Loucy (cell line): Measurements from ENCODE around the gene CTIF.

ENCODE experiments used
- H2AFZ ChIP-seq: fragments of 200-600 bp; sonication (generic); 2 replicates; pipeline ENCODE4 v1.6.0; 2016; ENCODE audit warnings: antibody characterized with exemption, mild to moderate bottlenecking, low read length, moderate library complexity
- H3F3A ChIP-seq: fragments of 200-600 bp; 2 replicates; pipeline ENCODE4 v1.6.0; 2016; ENCODE audit warnings: antibody characterized with exemption, low read depth, mild to moderate bottlenecking
- H3K27me3 ChIP-seq: fragments of 200-600 bp; sonication (generic); 2 replicates; pipeline ENCODE4 v1.6.1; 2014; ENCODE audit warnings: low read length, mild to moderate bottlenecking; ENCODE audit not compliant: insufficient read depth, poor library complexity, severe bottlenecking
- H3K36me3 ChIP-seq: fragments of 200-600 bp; sonication (generic); 2 replicates; pipeline ENCODE4 v1.6.1; 2016; ENCODE audit warnings: low read length; ENCODE audit not compliant: insufficient read depth
- H3K4me1 ChIP-seq: fragments of 200-600 bp; sonication (generic); 2 replicates; pipeline ENCODE4 v1.5.1; 2014; ENCODE audit warnings: low read length, mild to moderate bottlenecking; ENCODE audit not compliant: insufficient read depth, poor library complexity, severe bottlenecking
- H3K4me2 ChIP-seq: fragments of 200-600 bp; sonication (generic); 2 replicates; pipeline ENCODE4 v1.6.0; 2014; ENCODE audit warnings: antibody characterized with exemption, low read length, low read depth, mild to moderate bottlenecking; ENCODE audit not compliant: poor library complexity, severe bottlenecking
- H3K4me3 ChIP-seq: fragments of 200-600 bp; sonication (generic); 2 replicates; pipeline ENCODE4 v1.5.1; 2014; ENCODE audit warnings: low read length, mild to moderate bottlenecking, mixed read lengths; ENCODE audit not compliant: poor library complexity, severe bottlenecking
- H3K79me2 ChIP-seq: fragments of 200-600 bp; sonication (generic); 2 replicates; pipeline ENCODE4 v1.6.1; 2014; ENCODE audit warnings: low read length; ENCODE audit not compliant: insufficient read depth
- H3K9ac ChIP-seq: fragments of 200-600 bp; sonication (generic); 2 replicates; pipeline ENCODE4 v1.6.0; 2014; ENCODE audit warnings: mild to moderate bottlenecking, low read depth, low read length, moderate library complexity; ENCODE audit not compliant: poor library complexity, severe bottlenecking
- H3K9me2 ChIP-seq: fragments of 200-600 bp; sonication (generic); replicated peaks from 2 replicates; pipeline ENCODE4 v1.6.1; 2016; ENCODE audit warnings: low read depth, low read length, mixed read lengths
- H3K9me3 ChIP-seq: fragments of 200-600 bp; sonication (generic); 2 replicates; pipeline ENCODE4 v1.6.1; 2014; ENCODE audit warnings: mild to moderate bottlenecking, antibody characterized with exemption, low read length, low read depth; ENCODE audit not compliant: insufficient read depth
- H4K20me1 ChIP-seq: fragments of 200-600 bp; sonication (generic); 2 replicates; pipeline ENCODE4 v1.6.0; 2014; ENCODE audit warnings: antibody characterized with exemption, low read length, mild to moderate bottlenecking; ENCODE audit not compliant: insufficient read depth, poor library complexity, severe bottlenecking
- CTCF ChIP-seq: fragments of 200-600 bp; sonication (generic); conservative IDR thresholded peaks from 2 replicates; pipeline ENCODE4 v1.5.1; 2014; ENCODE audit warnings: mild to moderate bottlenecking, antibody characterized with exemption, low read length
- EZH2phosphoT487 ChIP-seq: fragments of 200-600 bp; IDR thresholded peaks from 2 replicates; pipeline ENCODE4 v1.6.1; 2018; ENCODE audit warnings: antibody characterized with exemption, mild to moderate bottlenecking, moderate library complexity, borderline replicate concordance

Gene CTIF

GRCh38 chr18:48789259-48789812 lies 250.5 kb downstream of the CTIF start:
- H3K9me2 ChIP-seq, result no peaks in the 10 kb centered on the region
- H4K20me1 ChIP-seq, result no peaks in the 10 kb centered on the region
- no peak overlapping the region for H2AFZ ChIP-seq
- TF ChIP-seq CTCF (no peak), EZH2phosphoT487 (no peak)
- no peak overlapping the region for H3K9ac ChIP-seq
- H3K79me2 ChIP-seq, result no peaks in the 10 kb centered on the region
- no peaks in the 10 kb centered on the region for H3K4me1 ChIP-seq
- no peak overlapping the region for H3K4me3 ChIP-seq
- H3K27me3 ChIP-seq, result no peaks in the 10 kb centered on the region
- no peaks in the 10 kb centered on the region for H3K9me3 ChIP-seq
- H3K4me2 ChIP-seq, result no peak overlapping the region
- H3F3A ChIP-seq, result no peaks in the 10 kb centered on the region
- peaks cover 16% of the 10 kb centered on the region; the same call in 1 of the 2 replicates for H3K36me3 ChIP-seq

- Histone ChIP-seq H4K20me1 (no peaks in the 10 kb centered on the region), H3K36me3 (peaks cover 15% of the 10 kb centered on the region; the same call in 1 of the 2 replicates), H3K4me2 (no peak overlapping the region), H3K4me3 (no peak overlapping the region), H3K79me2 (no peaks in the 10 kb centered on the region), H3K27me3 (no peaks in the 10 kb centered on the region), H3K4me1 (no peaks in the 10 kb centered on the region), H2AFZ (no peak overlapping the region), H3K9me3 (no peaks in the 10 kb centered on the region), H3F3A (no peaks in the 10 kb centered on the region), H3K9me2 (no peaks in the 10 kb centered on the region), H3K9ac (no peak overlapping the region)
- no peak for TF ChIP-seq EZH2phosphoT487
- TF ChIP-seq CTCF, result no peak
These were observed 251.5 kb downstream of the CTIF start for GRCh38 chr18:48790226-48790863.

GRCh38 chr18:48790869-48791635 lies 252.2 kb downstream of the CTIF start:
- Histone ChIP-seq H3K36me3 (peaks cover 12% of the 10 kb centered on the region; the same call in 1 of the 2 replicates), H3K4me3 (no peak overlapping the region), H3K79me2 (no peaks in the 10 kb centered on the region), H3K27me3 (no peaks in the 10 kb centered on the region), H3K4me1 (no peaks in the 10 kb centered on the region), H3F3A (no peaks in the 10 kb centered on the region), H2AFZ (no peak overlapping the region), H3K9me3 (no peaks in the 10 kb centered on the region), H4K20me1 (no peaks in the 10 kb centered on the region), H3K9me2 (no peaks in the 10 kb centered on the region), H3K9ac (no peak overlapping the region), H3K4me2 (no peak overlapping the region)
- no peak for TF ChIP-seq CTCF
- TF ChIP-seq EZH2phosphoT487, result no peak
